GM23248 (cell line): ENCODE results near the gene SLC25A48.

ENCODE experiments used
- EZH2 ChIP-seq: fragments of 200-600 bp; sonication (generic); IDR thresholded peaks from 2 replicates; pipeline ENCODE4 v1.6.1; 2018; ENCODE audit warnings: antibody characterized with exemption, mild to moderate bottlenecking; ENCODE audit not compliant: insufficient read depth, poor library complexity, severe bottlenecking
- EZH2phosphoT487 ChIP-seq: fragments of 200-600 bp; sonication (generic); IDR thresholded peaks from 2 replicates; pipeline ENCODE4 v1.6.1; 2018; ENCODE audit warnings: antibody characterized with exemption, moderate library complexity, mild to moderate bottlenecking, low read depth; ENCODE audit not compliant: insufficient read depth

DNA sequence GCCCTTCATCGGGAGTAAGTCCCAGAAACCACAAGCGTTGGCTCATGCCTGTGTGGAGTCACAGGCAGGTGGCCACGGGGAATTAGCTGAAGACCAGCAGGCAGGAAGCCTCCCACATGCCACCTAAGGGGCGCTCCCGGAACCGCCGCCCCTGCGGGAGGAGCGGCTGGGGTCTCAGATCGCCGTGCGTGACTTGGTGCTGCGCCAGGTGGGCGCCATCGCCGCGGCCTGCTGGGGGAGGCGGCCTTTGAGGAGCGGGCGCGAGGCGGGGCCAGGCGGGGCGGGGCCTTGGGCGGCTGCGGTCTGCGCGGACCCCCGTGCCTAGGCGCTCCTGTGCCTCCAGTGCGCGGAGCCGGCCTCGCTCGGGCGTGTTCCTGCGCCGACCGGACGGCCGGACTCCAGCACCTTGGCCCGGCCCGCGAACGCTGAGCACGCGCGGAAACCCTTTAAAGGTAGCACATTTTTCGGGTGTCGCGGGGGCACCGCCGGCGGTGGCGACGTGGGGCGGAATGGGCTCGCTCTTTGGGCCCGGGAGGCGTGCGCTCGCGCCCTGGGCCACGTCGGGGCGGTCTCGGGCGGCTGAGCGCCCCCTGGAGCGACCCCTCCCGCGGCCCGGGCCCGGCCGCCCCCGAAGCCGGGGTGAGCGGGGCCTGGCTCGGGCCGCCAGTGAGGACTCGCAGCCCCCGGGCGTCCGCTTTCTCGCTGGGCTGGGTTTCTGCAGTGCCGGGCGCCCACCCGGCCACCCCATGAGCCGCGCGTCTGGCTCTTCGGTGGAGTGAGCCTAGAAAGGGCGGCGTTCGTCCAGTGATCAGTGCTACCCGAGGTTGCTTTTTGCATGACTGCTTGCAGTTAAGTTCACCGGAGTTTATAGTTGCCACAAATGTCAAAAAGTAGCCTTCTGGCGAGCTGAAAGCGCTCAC lies 95.8 kb downstream of the SLC25A48 start:
- TF ChIP-seq EZH2 (no peak), EZH2phosphoT487 (no peak)
